ENCODE results near the gene STARD5.

DNA sequence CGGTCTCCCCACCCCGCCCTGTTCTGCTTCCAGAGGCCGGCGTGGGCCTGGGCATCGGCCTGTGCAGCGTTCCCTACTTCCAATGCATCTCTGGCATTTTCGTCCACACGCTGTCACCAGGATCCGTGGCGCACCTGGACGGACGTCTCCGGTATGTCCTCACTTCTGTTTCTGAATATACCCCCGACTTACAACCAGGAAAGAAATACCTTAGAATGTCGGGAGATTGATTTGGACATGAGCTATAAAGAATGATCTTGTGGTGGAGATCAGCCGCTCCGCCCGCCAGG lies 41.4 kb downstream of the STARD5 start:
- TF ChIP-seq, protein P1, sequence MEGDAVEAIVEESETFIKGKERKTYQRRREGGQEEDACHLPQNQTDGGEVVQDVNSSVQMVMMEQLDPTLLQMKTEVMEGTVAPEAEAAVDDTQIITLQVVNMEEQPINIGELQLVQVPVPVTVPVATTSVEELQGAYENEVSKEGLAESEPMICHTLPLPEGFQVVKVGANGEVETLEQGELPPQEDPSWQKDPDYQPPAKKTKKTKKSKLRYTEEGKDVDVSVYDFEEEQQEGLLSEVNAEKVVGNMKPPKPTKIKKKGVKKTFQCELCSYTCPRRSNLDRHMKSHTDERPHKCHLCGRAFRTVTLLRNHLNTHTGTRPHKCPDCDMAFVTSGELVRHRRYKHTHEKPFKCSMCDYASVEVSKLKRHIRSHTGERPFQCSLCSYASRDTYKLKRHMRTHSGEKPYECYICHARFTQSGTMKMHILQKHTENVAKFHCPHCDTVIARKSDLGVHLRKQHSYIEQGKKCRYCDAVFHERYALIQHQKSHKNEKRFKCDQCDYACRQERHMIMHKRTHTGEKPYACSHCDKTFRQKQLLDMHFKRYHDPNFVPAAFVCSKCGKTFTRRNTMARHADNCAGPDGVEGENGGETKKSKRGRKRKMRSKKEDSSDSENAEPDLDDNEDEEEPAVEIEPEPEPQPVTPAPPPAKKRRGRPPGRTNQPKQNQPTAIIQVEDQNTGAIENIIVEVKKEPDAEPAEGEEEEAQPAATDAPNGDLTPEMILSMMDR (IDR thresholded peaks at IDR 0.05) = no peak
- TF ChIP-seq EZH2 (IDR thresholded peaks at IDR 0.05; ENCODE audit: borderline replicate concordance, insufficient read depth, low read depth, low read length, poor library complexity, severe bottlenecking) = no peak

All from B cell (primary cell).